Stimulated activated CD4-positive, alpha-beta T cell treated with anti-CD3 and anti-CD28 coated beads, TNF-alpha, amount 100 ng/mL, for 1 hour (primary cell): ENCODE results near the gene CATSPER1.
"Not testable (repeated sequence)": the region's sequence is repeated elsewhere in the genome, so short reads cannot be mapped to it uniquely, and the experiment has no call there.

Experiments used
- DNase-seq, 3 donors: peaks; one replicate each; pipeline ENCODE4 v3.0.0-alpha.2; 2020; ENCODE audit warnings: low read depth in 3 of 3, low spot score in 1 of 3

Gene CATSPER1

DNA sequence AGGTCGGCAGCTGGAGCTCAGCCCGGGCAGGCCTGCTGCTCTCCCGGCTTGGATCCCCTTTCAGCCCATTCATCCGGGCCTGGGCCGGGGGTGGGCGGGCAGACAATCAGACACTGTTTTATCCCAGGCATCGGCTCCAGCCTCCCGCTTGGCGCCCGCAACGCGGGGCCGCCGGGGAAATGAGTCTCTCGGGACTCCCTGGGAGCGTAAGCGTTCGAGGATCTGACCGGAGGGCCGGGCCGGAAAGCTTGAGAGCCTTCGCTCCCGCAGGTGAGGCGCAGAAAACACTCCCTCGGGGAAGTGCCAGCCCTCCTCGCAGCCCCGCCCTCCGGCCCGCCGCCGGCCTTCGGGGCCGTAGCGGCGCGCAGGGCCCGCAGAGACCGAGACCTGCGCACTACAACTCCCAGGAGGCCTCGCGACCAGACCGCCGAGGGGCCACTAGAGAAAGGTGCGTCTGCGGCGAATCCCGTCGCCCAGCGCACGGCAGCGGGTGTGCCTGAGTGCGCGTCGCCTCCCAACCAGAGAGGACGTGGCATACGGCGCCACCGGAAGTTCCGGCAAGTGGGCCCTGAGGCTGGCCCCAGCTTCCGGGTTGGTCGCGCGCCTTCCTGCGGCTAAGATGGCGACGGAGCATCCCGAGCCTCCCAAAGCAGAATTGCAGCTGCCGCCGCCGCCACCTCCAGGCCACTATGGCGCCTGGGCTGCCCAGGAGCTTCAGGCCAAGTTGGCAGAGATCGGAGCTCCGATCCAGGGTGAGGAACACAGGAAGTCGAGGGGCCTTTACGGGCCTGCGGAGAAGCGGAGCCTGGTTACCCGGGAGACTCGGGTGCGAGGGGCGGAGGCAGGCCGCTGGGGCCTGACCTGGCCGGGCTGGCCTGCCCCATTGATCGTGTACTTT, 25.7 kb upstream of the CATSPER1 start, which contains the start of gene SF3B2:
Gene SF3B2, plus strand, starts transcription at position 599 of the 898 bp plus-strand sequence. Its CDS starts 21 bp downstream, at position 620.
- peak; percentile 88 to 89 (median 89) for DNase-seq

DNA sequence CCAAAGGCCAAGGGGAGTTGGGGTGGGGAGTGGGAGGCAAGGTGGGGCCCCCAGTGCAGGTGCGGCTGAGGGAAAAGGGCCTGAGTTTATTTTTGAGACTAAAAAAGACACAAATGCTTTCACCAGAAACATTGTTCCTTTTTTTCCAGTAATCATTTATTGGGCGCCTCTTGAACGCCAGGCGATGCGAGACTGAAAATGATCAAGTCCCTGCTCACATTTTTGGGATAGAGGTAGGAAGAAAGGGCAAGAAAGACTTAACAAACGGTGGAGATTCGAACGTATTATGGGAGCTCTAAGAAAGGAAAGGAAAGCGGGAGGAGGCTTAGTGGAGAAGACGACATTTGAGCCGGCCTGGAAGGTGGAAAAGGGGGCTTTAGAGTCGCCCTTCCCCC, 25.1 kb upstream of the CATSPER1 start:
- DNase-seq, result no peak

DNA sequence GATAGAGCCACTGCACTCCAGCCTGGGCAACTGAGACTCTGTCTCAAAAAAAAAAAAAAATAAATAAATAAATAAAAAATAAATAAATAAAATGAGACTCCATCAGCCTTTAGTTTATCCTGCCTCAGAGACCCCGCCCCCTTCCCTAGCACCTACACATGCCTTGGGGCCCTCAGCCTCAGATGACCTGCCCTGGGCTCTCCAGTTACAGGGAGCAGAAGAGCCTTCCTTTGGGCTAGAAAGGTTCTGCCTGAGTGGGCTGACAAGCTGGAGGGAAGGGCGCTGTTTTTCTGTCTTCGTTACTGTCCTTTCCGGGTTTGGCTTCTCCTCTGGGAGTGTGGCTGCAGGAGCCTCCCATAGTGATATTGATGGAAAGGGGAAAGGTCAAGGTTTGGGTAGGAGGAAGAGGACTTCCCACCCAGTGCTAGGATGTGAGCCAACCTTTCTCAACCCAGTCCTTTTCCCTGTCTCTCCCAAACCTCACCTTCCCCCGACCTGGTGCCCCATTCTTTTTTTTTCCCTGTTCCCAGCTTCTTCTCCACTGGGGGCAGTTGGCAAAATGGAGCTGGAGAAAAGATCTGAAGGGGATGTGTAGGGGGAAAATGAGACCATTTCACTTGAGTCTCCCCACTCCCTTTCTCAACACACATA, 24.4 kb upstream of the CATSPER1 start:
- no peak for DNase-seq

DNA sequence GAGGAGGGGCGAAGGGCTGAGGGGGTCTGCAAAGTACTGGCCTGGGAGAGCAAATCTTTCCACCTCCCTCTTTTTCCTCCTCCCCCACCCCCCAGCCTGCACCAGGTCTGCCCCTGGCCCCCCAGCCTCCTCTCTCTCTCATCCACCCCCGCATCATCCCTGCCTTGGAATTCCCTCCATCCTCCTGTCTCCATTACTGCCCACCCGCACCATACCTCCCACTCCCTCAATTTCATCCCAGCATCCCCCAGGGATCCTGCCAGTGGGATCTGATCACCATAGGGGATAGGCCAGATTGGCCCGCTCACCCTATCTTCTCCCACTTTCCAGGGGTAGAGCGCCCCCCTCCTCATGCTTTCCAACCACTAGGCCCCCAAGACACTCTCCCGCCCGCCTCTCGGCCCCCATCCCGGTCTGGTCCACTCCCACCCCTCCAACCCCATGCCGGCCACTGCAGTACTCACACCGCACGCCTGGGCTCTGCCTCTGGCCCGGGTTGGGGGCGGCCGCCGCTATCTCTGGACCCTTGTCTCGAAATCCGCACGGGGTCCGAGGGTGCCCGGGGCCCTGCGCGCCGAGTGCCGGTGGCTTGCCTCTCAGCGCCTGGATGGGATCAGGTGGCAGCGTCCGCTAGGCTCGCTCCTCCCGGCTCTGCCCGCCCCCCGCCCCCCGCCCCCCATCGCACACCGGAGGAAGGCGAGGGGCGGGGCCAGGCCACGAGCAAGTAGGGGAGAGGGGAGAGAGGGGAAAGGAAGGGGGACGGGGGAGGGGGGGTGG, 22.5 kb upstream of the CATSPER1 start, which contains the start of gene GAL3ST3:
Gene GAL3ST3, minus strand, starts transcription at position 615 of the 777 bp plus-strand sequence. CDS start 3,746 bp downstream, outside the sequence.
- DNase-seq, result no peak

DNA sequence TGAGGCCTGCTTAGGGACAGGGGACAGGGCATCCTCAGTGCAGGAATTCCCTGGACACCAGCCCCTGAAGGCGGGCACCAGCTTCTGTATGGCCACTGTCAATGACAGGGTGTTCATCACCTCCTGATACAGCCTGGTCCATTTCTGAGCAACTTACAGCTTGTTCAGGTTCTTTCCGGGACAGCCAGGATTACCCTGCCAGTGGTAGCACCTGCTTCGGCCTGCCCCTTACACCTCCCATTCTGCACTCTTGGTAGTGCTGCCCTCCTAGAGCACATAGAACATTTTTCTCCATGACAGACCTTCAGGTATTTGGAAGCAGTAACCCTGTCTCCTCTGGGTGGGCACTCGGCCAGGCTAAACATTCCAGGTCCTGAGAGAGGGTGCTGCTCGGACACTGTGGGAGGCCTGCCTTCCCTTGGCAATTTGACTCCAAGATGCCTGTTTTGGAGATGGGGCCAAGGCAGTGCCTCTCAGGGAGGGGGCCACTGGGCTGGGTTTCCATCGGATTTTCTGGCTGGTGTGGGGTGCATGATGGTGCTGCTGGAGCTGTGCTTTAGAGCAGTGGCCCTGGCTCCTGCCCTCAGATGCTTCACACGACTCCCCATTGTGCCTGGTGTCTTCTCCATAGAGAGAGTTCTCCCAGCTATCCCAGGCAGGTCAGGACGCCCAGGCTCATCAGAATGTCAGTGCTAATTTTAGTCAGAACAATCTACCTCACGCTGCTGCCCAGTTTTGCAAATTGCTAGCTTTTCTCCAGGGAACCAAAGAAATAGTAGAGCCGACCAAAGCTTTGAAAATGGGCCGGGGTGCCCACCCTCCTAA, 21.5 kb upstream of the CATSPER1 start:
- DNase-seq, result no peak

DNA sequence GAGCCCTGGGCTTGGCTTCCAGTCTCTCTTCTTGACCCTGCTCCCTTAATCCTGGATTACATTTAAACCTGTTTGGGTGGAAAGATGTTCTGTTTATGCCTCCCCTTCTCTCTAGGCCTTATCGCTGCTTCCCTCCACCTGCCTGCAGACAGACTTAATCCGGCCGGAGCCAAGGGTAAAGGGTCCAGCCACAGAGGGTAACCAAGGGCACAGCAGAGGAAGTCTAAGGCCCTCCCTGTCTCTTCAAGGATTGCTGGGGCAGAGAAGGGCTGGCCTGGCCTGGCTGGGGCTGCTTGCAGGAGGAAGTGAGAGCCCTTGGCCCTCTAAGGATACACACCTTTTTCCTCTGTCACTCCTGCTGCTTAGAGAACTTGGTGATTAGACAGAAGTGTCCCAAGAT, 20.6 kb upstream of the CATSPER1 start:
- no peak for DNase-seq

DNA sequence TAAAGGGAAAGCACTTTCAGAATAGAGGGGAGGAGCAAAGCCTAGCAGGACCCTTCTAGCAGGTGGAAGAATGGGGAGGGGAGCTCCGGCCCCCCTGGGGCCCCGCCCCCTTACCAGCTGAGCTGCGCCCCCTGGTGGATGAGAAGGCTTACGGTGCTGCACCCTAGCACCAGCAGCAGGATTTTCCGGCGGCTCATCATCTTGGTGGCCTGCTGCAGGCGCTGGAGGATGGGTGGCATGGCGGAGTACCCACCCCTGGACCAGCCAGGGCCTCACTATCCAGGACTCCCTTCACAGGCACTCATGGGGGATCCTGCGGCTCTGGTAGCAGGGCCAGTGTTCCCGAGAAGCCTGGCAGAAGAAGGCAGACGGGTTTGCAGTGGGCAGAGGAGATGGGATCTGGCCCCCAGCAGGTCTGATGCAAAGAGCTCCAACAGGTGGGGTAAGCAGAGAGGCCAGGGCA, 18.9 kb upstream of the CATSPER1 start:
- DNase-seq, result peak; percentile 65 to 77 (median 69)

DNA sequence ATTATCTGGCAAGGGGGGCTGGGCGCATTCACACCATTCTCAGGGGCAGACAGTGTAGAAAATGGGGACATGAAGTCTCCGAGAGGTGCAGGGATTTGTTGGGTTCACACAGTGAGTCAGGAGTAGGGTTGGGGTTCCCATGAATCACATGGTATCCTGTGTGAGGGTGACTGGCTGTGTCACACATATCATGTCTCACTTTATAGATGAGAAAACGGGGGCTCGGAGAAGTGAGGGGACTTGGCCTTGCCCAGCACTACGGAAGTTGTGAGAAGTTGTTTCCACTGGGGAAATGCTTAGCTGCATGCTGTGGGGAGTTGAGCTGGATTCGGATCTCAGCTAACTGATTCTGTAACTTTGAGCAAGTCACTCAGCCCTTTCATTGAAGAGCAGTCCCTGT, 18.5 kb upstream of the CATSPER1 start:
- DNase-seq, result no peak

DNA sequence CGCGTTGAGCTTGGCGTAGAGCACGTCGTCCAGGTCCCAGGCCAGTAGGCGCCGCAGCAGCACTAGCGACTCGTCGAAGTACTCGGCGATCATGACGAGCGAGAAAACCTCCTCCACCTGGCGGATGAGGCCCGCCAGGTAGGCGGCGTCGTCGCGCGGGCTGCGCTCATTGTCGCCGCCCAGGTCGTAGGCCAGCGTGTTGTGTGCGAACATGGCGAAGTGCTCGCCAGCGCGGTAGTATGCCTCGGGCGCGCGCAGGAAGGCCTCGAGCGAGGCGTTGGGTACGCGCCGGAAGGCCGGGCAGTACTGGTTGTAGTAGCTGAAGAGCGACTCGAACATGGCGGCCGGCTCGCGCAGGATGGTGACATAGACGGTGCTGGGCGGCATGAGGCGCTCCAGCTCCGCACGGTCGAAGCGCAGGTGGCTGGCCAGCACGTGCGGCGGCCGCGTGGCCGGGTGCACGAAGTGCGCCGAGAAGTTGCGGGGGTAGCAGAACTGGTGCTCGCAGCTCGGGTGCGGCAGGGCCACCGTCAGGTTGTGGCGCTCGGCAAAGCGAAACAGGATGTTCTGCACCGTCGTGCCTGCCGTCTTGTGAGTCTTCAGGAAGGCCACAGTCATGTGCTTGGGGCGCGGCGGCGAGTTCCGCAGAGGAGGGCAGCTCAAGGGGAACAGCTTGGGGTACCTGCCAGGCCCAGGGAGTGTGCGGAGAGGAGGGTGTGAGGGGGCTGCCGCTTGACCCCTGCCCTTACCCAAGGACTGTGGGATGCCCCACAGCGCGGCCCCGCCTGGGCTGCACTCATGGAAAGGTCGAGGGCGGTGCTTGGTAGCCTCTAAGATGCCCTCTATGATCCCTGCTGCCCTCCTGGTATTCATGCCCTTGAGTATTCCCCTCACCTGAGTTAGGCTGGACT, 17.0 kb upstream of the CATSPER1 start:
- no peak for DNase-seq

DNA sequence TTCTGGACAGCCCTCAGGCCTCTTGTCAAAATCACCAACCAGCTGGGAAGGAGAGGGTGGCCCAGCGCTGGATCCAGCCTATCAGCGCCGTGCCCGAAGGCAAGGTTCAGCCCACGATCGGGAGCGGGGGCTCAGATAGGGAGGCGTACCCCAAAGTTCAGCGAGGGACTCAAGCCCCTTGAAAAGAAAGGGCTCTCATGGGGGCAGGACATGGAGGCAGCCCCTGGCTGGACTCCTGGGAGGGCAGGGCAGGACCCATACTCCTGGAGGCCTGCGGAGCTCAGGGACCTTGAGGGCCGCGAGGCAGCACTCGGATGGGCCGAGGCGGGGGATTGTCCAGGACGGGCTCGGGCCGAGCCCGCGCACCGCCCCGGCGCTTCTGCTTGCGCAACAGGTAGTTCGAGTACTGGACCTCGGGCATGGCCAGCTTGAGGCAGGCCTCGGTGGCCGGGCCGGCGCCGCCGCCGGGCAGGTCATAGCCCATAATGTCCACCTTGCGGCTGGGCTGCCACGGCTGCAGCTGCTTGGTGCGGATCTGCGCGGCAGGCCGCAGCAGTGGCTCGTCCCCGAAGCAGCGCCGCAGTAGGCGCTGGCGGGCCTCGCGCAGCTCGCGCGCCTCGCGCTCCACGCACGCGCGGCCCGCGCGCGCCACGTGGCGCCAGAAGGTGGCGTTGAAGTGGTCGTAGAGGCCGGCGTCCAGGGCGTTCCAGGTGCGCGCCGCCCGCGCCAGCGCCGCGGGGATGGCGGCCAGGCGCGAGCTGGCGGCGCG, 16.1 kb upstream of the CATSPER1 start:
- no peak for DNase-seq

DNA sequence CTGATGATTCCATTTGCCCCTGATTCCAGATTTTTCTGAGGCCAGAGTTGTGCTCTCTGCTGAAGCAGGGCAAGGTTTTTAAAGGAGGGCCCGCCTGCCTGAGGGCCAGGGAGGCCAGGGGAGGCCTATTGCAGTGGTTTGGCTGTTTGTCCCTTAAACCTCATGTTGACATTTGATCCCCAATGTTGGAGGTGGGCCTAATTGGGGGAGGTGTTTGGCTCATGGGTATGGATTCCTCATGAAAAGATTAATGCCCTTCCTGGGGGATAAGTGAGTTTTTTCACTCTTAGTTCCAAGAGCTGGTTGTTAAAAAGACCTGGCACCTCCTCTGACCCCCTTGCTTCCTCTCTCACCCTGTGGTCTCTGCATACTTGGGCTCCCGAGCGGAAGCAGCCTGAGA, 13.5 kb upstream of the CATSPER1 start:
- no peak for DNase-seq

DNA sequence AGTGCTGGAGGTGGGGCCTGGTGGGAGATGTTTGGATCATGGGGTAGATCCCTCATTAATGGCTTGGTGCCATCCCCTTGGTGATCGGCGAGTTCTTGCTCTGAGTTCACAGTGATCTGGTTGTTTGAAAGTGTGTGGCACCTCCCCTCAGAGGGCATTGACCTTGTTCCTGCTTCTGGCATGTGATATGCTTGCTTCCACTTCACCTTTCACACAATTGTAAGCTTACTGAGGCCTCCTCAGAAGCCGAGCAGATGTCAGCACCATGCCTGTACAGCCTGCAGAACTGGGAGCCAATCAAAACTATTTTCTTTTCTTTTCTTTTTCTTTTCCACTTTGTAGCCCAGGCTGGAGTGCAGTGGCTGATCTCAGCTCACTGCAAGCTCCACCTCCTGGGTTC, 11.0 kb upstream of the CATSPER1 start:
- DNase-seq, result no peak

DNA sequence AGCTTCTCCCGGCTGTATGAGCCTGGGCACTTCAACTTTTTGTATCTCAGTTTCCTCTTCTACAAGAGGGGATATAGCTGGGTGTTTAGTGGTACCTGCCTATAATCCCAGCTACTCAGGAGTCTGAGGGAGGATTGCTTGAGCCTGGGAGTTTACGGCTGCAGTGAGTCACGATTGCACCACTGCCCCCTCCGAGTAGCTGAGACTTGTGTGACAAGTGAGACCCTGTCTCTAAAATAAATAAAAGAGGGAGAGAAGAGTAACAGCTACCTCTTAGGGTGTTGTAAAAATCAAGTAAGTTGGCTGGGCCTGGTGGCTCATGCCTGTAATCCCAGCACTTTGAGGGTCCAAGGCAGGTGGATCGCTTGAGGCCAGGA, 10.0 kb upstream of the CATSPER1 start:
- no peak for DNase-seq

DNA sequence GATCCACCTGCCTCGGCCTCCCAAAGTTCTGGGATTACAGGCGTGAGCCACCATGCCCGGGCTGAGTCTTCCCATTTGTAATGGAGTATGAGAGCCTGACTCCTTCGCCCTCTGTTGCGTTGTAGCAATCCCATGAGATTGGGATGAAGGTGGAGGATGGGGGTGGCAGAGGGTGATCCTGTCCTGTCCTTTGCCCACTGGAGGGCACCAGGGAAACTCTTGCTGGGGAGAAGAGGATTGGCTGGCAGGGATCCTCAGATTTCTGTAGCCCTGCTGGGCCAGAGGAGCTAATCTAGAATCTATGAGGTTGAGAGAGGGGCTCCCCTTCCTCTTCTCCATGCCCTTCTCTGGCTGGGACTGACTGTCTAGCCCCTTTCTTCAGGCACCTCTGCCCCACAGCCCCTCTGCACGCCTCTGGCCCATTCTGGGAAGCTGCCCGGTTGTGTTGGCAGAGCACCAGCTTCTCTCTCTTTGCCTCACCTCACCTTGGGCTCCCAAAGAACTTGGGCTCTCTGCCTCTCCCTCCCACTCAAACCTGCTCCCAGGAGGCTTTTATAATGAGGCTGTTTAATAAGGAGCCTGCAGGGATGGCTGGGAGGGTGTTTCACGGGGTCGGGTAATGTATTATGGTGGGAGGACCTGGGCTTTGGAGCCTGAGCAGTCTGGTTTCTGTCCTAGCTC, 9.5 kb upstream of the CATSPER1 start:
- DNase-seq, result no peak

DNA sequence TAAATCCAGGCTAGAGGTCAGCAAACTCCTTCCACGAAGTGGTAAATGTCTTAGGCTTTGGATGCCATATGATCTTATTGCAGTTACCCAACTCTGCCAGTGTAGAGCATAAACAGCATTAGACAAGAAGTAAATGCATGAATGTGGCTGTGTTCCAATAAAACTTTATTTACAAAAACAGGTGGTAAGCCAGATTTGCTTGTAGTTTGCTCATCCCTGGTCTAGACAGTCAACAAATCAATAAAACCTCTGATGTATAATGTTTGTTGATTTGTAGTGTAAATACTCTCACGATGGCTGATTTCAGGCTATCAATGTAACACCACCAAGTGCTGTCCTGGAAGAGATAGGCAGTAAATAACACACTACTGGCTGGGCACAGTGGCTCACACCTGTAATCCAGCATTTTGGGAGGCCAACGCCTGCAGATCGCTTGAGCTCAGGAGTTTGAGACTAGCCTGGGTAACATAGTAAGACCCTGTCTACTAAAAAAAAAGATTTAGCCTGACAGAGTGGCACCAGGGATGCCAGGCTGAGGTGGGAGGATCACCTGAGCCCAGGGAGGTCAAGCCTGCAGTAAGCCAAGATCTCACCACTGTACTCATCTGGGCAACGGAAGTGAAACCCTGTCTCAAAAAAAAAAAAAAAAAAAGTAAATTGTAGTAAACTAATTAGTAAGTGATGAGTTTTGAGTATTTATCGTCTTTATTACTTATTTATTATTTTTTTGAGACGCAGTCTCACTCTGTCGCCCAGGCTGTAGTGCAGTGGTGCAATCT, 6.9 kb upstream of the CATSPER1 start:
- DNase-seq, result no peak

DNA sequence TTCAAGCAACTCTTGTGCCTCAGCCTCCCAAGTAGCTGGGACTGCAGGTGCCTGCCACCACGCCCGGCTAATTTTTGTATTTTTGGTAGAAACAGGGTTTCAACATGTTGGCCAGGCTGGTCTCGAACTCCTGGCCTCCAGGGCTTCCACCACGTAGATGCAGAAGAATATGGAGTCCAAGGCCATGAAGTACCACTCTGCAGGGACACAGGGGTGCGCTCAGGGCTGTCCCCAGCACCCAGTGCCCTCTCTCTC, 3.2 kb downstream of the CATSPER1 start:
- not testable (repeated sequence) for DNase-seq

DNA sequence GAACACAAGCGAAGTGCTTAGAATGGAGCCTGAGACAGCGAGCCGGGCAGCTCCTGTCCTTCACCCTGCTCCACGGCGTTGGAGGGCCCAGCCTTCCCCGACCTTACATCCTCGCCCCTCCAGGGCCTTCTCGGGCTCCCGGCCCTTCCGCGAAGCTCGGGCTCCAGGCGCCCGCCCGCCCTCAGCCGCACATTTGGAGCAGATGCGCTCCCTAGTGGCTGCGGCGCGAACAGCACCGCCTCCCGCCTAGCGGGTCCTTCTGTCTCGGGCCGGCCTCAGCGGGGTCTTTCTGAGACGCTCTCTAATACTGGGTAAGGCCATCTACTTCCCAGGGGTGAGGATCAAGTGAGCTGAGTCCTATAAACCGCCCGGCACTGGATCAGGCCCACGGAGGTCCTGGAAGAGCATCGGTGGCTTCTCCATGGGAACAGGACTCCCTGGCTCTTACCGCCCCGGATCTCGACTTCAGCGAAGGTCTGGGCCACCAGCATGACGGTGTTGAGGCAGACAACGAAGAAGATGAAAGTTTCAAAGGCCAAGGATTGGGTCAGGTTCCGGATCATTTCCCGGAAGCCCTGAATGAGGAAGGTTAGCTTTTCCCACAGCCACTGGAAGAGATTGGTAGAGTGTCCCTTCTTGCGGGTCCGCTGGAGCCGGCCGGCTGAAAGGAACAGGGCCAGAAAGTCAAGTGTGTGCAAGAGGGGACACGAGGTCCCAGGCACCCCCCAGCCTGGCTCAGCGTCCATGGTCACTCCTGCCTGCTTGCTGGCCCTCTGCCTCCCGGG, 3.7 kb downstream of the CATSPER1 start:
- DNase-seq, result peak; percentile 25 to 85 (median 50)
